GM12801 (cell line): ENCODE measurements around the gene ALDH1A2.

ENCODE experiments used
- CTCF ChIP-seq: IDR thresholded peaks from one replicate; pipeline ENCODE4 v1.5.1; 2011; ENCODE audit warnings: control low read depth; ENCODE audit not compliant: insufficient read length; ENCODE audit errors: extremely low read depth

ALDH1A2 gene

DNA sequence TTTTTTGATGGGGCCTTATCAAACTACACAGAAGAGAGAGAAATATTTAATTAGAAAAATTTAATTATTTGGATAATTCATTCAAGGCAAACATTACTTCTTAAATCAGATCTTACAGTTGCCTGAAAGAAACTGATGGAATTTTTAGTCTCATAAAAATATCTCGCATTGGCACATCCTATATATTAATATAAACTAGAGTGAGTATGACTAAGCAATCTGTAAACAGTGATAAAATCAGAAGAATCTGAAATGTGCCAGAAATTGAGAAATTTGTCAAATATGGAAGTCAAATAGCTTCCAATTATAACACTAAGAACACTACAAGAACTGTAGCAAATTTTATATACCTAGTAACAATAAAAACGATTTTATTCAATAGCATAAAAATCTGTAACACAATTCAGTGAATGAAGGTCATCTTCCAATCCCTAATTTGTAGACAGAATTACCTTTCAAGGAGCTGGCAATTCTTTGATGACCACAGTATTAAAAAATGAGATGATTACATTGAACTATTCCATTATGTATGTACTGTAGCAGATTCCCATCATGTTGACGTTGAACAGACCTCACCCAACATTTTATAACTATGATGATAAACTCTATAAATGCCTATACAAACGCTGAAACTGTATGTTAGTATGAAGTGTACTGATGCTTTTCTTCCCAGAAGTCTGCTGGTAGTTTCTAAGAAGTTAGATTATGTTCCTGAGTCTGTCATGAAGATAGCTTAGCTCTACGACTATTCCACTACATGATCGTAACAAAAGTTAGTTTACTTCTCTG is 63.0 kb downstream of the ALDH1A2 start:
- no peak for TF ChIP-seq CTCF

- TF ChIP-seq CTCF, result no peak
Measured at GRCh38 chr15:57996561-57996960, 69.0 kb downstream of the ALDH1A2 start.

DNA sequence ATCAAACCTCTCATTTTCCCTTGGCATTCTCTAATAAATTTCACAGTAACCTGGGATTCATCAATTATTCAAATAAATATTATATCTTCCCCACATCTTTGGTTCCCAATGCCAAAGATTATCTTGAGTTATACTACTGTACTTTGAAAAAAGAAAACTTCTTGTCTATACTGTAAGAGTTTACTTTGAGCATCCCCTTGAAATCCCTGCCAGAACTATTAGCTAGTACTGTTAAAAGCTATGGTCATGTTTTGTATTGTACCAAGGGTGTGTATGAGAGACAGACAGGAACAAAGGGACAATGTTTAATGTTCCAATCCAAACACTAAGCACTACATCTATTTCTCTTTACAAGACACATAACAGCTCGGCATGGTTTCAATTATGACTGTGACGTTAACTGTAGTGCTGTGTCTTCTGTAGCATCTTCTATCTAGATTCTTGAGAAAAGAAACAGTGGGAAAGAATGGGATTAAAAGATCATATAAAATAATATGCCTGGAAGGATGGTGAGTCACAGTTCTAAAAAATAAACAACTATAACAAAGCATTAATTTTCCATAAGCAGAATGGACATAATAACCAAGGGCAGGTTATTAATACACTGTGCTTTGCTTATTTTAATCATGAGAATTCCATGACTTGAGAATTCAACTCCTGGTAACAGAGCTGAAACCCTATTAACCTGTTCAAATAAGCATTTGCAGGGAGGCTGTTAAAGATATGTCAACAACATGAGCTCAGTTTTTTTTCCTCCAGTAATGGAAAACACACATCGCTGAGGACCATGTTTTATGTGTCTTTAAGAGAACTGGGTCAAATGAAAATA is 71.1 kb downstream of the ALDH1A2 start:
- no peak for TF ChIP-seq CTCF

GRCh38 chr15:57993409-57994145 is 71.9 kb downstream of the ALDH1A2 start:
- no peak for TF ChIP-seq CTCF

- no peak for TF ChIP-seq CTCF
Measured at GRCh38 chr15:57992761-57993355, 72.7 kb downstream of the ALDH1A2 start.

DNA sequence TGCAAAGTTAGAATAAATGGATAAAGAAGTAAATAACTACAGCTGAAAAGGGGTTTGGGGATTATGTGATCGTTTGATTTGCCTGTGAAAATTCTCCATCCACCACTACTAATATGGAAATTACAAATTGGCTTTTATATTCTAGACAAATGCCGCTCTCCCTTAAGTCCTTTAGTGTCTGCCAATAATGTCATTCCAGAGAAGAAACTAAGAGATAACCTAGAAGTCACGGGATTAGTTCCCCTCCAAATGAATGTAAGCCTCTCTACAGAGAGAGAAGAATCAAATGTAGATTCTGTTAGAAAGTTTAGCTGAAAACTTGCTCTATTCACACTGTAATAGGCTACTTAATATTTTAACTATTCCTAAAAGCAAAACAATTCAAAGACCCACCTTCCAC is 92.0 kb downstream of the ALDH1A2 start:
- no peak for TF ChIP-seq CTCF

DNA sequence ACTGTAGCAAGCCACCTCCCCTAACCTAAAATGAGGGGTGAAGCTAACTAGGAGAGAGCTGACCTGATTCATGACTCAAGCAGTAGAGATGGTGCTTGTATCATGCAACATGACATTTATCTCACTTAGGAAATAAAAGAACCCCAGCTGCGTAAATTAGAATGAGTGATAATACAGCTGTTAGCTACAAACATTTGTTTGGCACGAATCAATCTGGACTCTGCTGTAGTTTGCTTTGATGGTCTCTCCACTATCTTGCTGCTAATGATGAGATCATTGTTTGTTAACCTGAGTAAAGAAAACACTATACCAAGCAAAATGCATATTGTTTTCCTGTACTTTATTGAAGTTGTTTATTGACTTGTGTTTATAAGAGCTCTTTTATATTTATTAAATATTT is 92.6 kb downstream of the ALDH1A2 start:
- TF ChIP-seq CTCF, result no peak
